Transverse colon (tissue), 4 donors: ENCODE data around the gene NOVA1. TPM values are rescaled to one million over a fixed set of nuclear protein-coding genes. Genes with fewer than 3 reads are reported as not detected.

Source experiments
- DNase-seq: peaks from one replicate; pipeline ENCODE4 v3.0.0-alpha.2; 2019
- H3K27ac ChIP-seq, 4 donors: fragments of 200-600 bp; sonication (generic); 2 replicates each; pipeline ENCODE4 v1.5.1; 2016 to 2018; ENCODE audit warnings: inconsistent platforms in 4 of 4
- H3K27me3 ChIP-seq: fragments of 200-600 bp; sonication (generic); 2 replicates; pipeline ENCODE4 v1.5.1; 2017; ENCODE audit warnings: inconsistent platforms
- H3K36me3 ChIP-seq, 4 donors: fragments of 200-600 bp; sonication (generic); 2 replicates each; pipeline ENCODE4 v1.5.1; 2017 to 2019; ENCODE audit warnings: inconsistent platforms in 4 of 4
- H3K4me1 ChIP-seq, 4 donors: fragments of 200-600 bp; sonication (generic); 2 replicates each; pipeline ENCODE4 v1.5.1; 2017 to 2020; ENCODE audit warnings: inconsistent platforms in 4 of 4
- H3K4me3 ChIP-seq, 4 donors: fragments of 200-600 bp; sonication (generic); 1 replicate in 1 of 4; 2 replicates in 3 of 4; pipeline versions ENCODE4 v1.5.1 to v1.6.1; 2017 to 2019; ENCODE audit warnings: inconsistent platforms in 4 of 4
- H3K9me3 ChIP-seq, 2 donors: fragments of 200-600 bp; sonication (generic); 2 replicates each; pipeline ENCODE4 v1.5.1; 2017 to 2019; ENCODE audit warnings: inconsistent platforms in 2 of 2
- CTCF ChIP-seq, 5 experiments: fragments of 200-600 bp in 3 of 5; fragments of 450-650 bp in 2 of 5; sonication (generic) in 3 of 5; IDR thresholded peaks; 1 replicate in 2 of 5; 2 replicates in 3 of 5; pipeline ENCODE4 v1.5.1; 2016 to 2017; ENCODE audit warnings: antibody characterized with exemption in 5 of 5, inconsistent platforms in 3 of 5, mild to moderate bottlenecking in 2 of 5, moderate library complexity in 1 of 5
- EP300 ChIP-seq: sonication (generic); formaldehyde crosslinking; IDR thresholded peaks from one replicate; pipeline ENCODE4 v1.6.1; 2017; ENCODE audit warnings: antibody characterized with exemption, low read depth
- POLR2A ChIP-seq: fragments of 450-650 bp; IDR thresholded peaks from one replicate; pipeline ENCODE4 v1.6.1; 2016; ENCODE audit warnings: antibody characterized with exemption, mild to moderate bottlenecking, moderate library complexity
- POLR2AphosphoS5 ChIP-seq, 3 donors: sonication (generic); formaldehyde crosslinking; IDR thresholded peaks; one replicate each; pipeline ENCODE4 v1.6.1; 2016; ENCODE audit warnings: antibody characterized with exemption in 3 of 3
- WGBS, 2 donors: methylation state at CpG; one replicate each; pipeline ENCODE4 v1.1.5; 2018; ENCODE audit warnings: low coverage in 1 of 2; 5-methylcytosine and 5-hydroxymethylcytosine counted together
- in situ Hi-C, 4 donors: fragments of 200-750 bp; cut with MboI; loops; one replicate each; pipeline versions ENCODE4 v1.15.0 to v1.15.1; 2017; ENCODE audit warnings: low sequenced_read_pairs in 3 of 4, low pct_ligation_motif_present in 1 of 4, low pct_unique_long_range_greater_than_20kb in 1 of 4
- intact Hi-C: fragments of 100-400 bp; cut with DNase I; formaldehyde crosslinking; loops from one replicate; pipeline ENCODE4 v1.15.1; 2023; ENCODE audit warnings: low total_unique reads
- total RNA-seq, 4 donors: library from RNA; depleted of rRNA; stranded (reverse); fragments of >200 nt; gene quantifications; one replicate each; pipeline ENCODE4 v1.1.0, GENCODE V29; 2016

NOVA1 gene
- total RNA-seq, 4 donors from 2014 or later = 3.1 to 20.2 (median 6.2) TPM

GRCh38 chr14:26526137-26526536 lies 71.7 kb downstream of the NOVA1 start:
- DNase-seq = no peak
- intact Hi-C loops (no loop called here), in situ Hi-C loops (no loop called here)
- Histone ChIP-seq H3K36me3 (no peaks in the 10 kb centered on the region), H3K27me3 (no peaks in the 10 kb centered on the region), H3K9me3 (no peaks in the 10 kb centered on the region), H3K4me3 (no peak overlapping the region), H3K4me1 (peaks cover 0 to 10% (median 3%) of the 10 kb centered on the region in 4 donors), H3K27ac (peak overlapping the region in 1 of 4 donors; percentile 45)
- 70 to 75% methylated on average over 1 of the region's 1 CpG for WGBS, 2 donors
- TF ChIP-seq POLR2AphosphoS5 (IDR thresholded peaks at IDR 0.05) = no peak
- TF ChIP-seq CTCF (IDR thresholded peaks at IDR 0.05) = no peak
- TF ChIP-seq EP300 = no peak
- no peak for TF ChIP-seq POLR2A

- H3K27ac ChIP-seq = peak overlapping the region in 1 of 4 donors; percentile 37
- H3K36me3 ChIP-seq = no peaks in the 10 kb centered on the region
- DNase-seq = no peak
- in situ Hi-C loops (no loop called here), intact Hi-C loops (no loop called here)
- TF ChIP-seq POLR2AphosphoS5 (IDR thresholded peaks at IDR 0.05) (no peak), CTCF (IDR thresholded peaks at IDR 0.05) (no peak), EP300 (no peak), POLR2A (no peak)
- no peak overlapping the region for H3K4me3 ChIP-seq
- H3K4me1 ChIP-seq = peaks cover 0 to 10% (median 3%) of the 10 kb centered on the region in 4 donors
- no peaks in the 10 kb centered on the region for H3K27me3 ChIP-seq
- H3K9me3 ChIP-seq = no peaks in the 10 kb centered on the region
These were observed 72.7 kb downstream of the NOVA1 start for GRCh38 chr14:26525085-26525484.

GRCh38 chr14:26522967-26523366 lies 74.9 kb downstream of the NOVA1 start:
- no peak for DNase-seq
- TF ChIP-seq POLR2A = no peak
- no peak for TF ChIP-seq EP300
- Histone ChIP-seq H3K4me3 (no peak overlapping the region), H3K27ac (peak overlapping the region in 2 of 4 donors; percentile 17 to 38), H3K4me1 (peaks cover 0 to 10% (median 3%) of the 10 kb centered on the region in 4 donors), H3K27me3 (no peaks in the 10 kb centered on the region), H3K36me3 (no peaks in the 10 kb centered on the region), H3K9me3 (no peaks in the 10 kb centered on the region)
- in situ Hi-C loops = no loop called here
- intact Hi-C loops = no loop called here
- WGBS, 2 donors = 49 to 57% methylated on average over 2 of the region's 2 CpGs

GRCh38 chr14:26517771-26518170 lies 80.1 kb downstream of the NOVA1 start:
- Histone ChIP-seq H3K4me1 (no peaks in the 10 kb centered on the region), H3K27me3 (no peaks in the 10 kb centered on the region), H3K9me3 (no peaks in the 10 kb centered on the region), H3K36me3 (no peaks in the 10 kb centered on the region), H3K27ac (no peak overlapping the region), H3K4me3 (no peak overlapping the region)
- TF ChIP-seq POLR2A = no peak
- TF ChIP-seq CTCF (IDR thresholded peaks at IDR 0.05) = no peak
- TF ChIP-seq POLR2AphosphoS5 (IDR thresholded peaks at IDR 0.05) = no peak
- TF ChIP-seq EP300 = no peak
- in situ Hi-C loops = no loop called here
- no peak for DNase-seq
- intact Hi-C loops = no loop called here

- H3K4me3 ChIP-seq = no peak overlapping the region
- 46 to 58% methylated on average over 2 of the region's 2 CpGs for WGBS, 2 donors
- no peaks in the 10 kb centered on the region for H3K9me3 ChIP-seq
- no peaks in the 10 kb centered on the region for H3K36me3 ChIP-seq
- in situ Hi-C loops (no loop called here), intact Hi-C loops (no loop called here)
- no peak for DNase-seq
- peaks cover 0 to 15% (median 0%) of the 10 kb centered on the region in 4 donors for H3K4me1 ChIP-seq
- no peak overlapping the region for H3K27ac ChIP-seq
- no peaks in the 10 kb centered on the region for H3K27me3 ChIP-seq
- TF ChIP-seq POLR2A (no peak), EP300 (no peak), CTCF (IDR thresholded peaks at IDR 0.05) (no peak), POLR2AphosphoS5 (IDR thresholded peaks at IDR 0.05) (no peak)
These were observed 97.8 kb downstream of the NOVA1 start for GRCh38 chr14:26500028-26500427.
